Right ventricle myocardium inferior (tissue), 1 donor: ENCODE data around the gene CRYBB3. TPM values are rescaled to one million over a fixed set of nuclear protein-coding genes. Genes with fewer than 3 reads are reported as not detected.
"Not testable (repeated sequence)": the region's sequence is repeated elsewhere in the genome, so short reads cannot be mapped to it uniquely, and the experiment has no call there.

ENCODE experiments used
- ATAC-seq: fragments of 200-7000 bp; cut with Tn5 transposase; one replicate; pipeline ENCODE4 v1.9.1; 2020; ENCODE audit warnings: mild to moderate bottlenecking, moderate library complexity
- DNase-seq: peaks from one replicate; pipeline ENCODE4 v3.0.0; 2021; ENCODE audit errors: missing footprints
- intact Hi-C: fragments of 100-400 bp; cut with DNase I; formaldehyde crosslinking; loops from one replicate; pipeline ENCODE4 v1.11.0; 2022
- total RNA-seq: library from RNA; stranded (reverse); fragmentation: NEBNext Ultra II Directional; extraction: Animal tissue kit (Norgen Biotek cat#: 25700); gene quantifications from one replicate; pipeline ENCODE4 v1.2.1, GENCODE V29; 2021
- donor health status: DM: no; HTN: yes; CAD: no; lungs with severe emphysema.

The CRYBB3 gene
- total RNA-seq, 1 donor from 2014 or later = not detected

GRCh38 chr22:25174156-25174887 lies 25.3 kb upstream of the CRYBB3 start:
- intact Hi-C loops = no loop called here
- ATAC-seq = no peak
- no peak for DNase-seq

DNA sequence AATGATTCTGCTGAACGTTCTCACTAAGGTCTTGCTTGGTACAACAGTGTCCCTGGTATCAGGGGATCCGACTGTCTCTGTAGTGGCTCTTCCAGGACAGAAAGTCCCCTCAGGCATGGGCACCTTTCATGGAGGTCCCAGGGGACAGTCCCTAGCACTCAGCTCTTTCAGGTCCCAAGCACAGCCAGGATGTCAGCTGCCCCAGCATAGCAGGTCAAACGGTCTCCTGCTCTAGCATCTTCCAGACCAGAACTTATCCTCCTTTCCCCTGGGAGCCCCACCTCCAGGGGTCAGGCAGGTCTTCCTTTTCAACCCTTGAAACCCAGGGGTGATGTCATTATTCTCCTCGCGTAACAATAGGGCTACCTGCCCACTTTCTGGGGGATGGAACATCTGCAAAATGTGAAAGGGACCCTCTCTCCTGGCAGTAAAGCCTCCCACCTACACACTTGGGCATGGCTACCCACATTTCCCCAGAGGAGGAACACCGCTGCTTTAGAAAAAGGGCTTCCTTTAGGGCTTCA lies 24.7 kb upstream of the CRYBB3 start:
- ATAC-seq (no peak), DNase-seq (no peak)
- intact Hi-C loops = no loop called here

GRCh38 chr22:25176175-25176574 lies 23.5 kb upstream of the CRYBB3 start:
- DNase-seq (no peak), ATAC-seq (no peak)
- intact Hi-C loops = no loop called here

GRCh38 chr22:25176799-25177198 lies 22.9 kb upstream of the CRYBB3 start:
- ATAC-seq (no peak), DNase-seq (no peak)
- intact Hi-C loops = no loop called here

- intact Hi-C loops = no loop called here
- DNase-seq = no peak
- ATAC-seq = no peak
These were observed 22.4 kb upstream of the CRYBB3 start for GRCh38 chr22:25177226-25177625.

DNA sequence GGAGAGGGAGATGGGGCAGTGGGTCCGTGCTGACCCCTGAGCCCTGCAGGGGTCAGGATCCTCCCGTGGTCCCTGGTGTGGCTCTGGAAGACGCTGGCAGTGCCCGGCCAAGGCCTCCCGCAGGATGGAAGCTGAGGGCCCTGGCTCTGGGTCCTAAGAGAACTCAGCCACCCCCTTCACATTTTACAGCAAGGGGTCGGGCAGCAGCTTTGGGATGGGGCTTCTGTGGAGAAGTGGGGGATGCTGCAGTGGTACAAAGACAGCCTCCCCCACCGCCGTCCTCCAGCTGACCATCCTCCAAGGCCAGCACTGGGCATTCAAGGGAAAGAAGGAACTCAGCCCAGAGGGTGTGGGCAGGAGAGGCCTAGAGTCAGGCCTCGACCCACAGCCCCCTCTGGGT lies 21.8 kb upstream of the CRYBB3 start:
- no peak for DNase-seq
- intact Hi-C loops = no loop called here
- ATAC-seq = no peak

DNA sequence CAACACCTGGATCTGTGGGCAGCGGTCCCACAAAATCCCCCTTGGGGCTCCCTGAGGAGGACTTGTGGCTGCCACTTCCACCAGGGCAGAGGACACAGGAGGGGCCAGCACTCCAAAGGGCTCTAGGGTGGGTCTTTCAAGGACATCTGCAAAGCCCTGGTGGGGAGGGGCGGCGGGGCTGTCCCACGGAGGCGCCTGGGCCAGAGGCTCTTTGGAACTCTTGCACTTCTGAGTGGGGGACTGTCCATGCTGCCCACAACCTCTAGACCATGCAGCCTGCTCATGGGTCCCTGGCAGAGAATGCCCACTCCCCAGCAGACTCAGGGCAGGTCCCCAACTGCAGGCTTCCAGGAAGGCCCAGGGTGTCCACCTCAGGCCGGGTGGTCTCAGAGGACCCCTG lies 21.3 kb upstream of the CRYBB3 start:
- intact Hi-C loops, DNase-seq: not testable (repeated sequence)
- peak; percentile 35 for ATAC-seq

DNA sequence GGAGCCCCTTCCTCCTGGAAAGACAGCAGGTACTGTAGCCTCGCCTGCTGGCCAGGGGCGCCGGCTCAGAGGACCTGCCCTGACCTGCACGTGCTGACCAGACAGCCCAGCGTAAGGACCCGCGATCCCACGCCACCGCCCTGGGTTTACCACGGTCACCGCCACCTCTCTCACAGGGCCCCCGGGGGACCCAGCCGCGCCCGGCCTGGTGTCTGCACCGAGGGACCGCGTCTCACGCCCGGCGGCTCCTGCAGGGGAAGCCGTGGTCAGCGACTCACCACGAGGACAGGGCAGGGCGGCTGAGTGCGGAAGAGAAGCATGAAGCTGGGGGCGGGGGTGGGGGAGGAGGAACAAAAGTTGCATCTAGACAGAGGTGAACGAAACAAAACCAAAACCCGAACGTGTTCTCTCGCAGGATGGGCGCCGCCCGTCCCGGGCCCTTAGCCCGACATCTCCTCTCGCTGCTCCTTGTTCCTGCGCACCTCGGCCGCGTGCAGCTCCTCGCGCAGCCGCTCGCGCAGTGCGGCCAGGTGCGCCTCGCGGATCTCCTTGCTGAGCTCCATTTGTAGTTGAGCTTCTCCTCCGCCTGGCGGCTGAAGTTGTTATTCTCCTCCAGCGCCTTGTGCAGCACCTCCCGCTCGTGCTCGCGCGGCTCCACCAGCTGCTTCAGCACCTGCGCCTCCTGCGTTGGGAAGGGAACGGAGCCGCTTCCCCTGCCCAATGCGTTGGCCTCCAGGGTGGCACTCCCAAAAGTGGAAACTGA lies 20.6 kb upstream of the CRYBB3 start:
- intact Hi-C loops, DNase-seq: not testable (repeated sequence)
- ATAC-seq = peak; percentile 55

GRCh38 chr22:25182131-25183110 lies 17.2 kb upstream of the CRYBB3 start:
- no peak for ATAC-seq
- intact Hi-C loops = no loop called here
- no peak for DNase-seq

- DNase-seq (no peak), ATAC-seq (no peak)
- intact Hi-C loops = no loop called here
These were observed 15.6 kb upstream of the CRYBB3 start for GRCh38 chr22:25183949-25184619.

- ATAC-seq (no peak), DNase-seq (no peak)
- intact Hi-C loops = no loop called here
These were observed 13.5 kb upstream of the CRYBB3 start for GRCh38 chr22:25186140-25186539.

DNA sequence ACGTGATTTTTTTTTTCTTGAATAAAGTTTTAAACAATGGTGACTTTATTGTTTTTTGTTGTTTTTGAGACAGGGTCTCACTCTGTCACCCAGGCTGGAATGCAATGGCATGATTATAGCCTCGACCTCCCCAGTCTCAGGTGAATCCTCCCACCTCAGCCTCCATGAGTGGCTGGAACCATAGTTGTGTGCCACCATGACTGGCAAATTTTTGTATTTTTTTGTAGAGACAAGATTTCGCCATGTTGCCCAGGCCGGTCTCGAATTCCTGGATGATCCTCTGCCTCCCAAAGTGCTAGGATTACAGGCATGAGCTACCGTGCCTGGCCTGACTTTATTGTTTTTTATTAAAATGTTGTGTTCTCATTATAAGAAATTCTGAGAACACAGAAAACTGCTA lies 12.2 kb upstream of the CRYBB3 start:
- intact Hi-C loops = no loop called here
- no peak for ATAC-seq
- no peak for DNase-seq

GRCh38 chr22:25192406-25192805 lies 7.3 kb upstream of the CRYBB3 start:
- intact Hi-C loops = no loop called here
- DNase-seq (no peak), ATAC-seq (no peak)

DNA sequence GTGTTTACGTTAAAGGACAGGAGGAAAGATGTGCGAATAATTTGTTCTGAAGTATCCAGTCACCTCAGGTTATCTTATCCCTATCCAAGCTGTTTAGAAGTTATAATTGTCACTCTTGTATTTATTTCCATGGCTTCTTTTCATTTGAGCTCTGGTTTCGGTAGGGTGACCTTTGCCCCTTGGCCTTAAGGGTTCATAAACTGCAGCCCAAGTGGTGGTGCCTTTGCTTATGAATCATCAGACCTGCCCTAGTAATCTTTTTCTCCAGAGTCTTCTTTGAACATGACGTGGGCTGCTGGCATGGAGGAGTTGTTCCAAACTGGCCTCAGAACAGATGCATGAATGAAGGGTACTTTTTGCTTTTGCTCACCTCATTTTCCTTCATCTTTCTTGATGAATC lies 6.5 kb upstream of the CRYBB3 start:
- ATAC-seq (no peak), DNase-seq (no peak)
- intact Hi-C loops = no loop called here

- DNase-seq = no peak
- intact Hi-C loops = no loop called here
- no peak for ATAC-seq
These were observed 6.1 kb upstream of the CRYBB3 start for GRCh38 chr22:25193548-25193947.

GRCh38 chr22:25196326-25196725 lies 3.3 kb upstream of the CRYBB3 start:
- DNase-seq (no peak), ATAC-seq (no peak)
- intact Hi-C loops = no loop called here

DNA sequence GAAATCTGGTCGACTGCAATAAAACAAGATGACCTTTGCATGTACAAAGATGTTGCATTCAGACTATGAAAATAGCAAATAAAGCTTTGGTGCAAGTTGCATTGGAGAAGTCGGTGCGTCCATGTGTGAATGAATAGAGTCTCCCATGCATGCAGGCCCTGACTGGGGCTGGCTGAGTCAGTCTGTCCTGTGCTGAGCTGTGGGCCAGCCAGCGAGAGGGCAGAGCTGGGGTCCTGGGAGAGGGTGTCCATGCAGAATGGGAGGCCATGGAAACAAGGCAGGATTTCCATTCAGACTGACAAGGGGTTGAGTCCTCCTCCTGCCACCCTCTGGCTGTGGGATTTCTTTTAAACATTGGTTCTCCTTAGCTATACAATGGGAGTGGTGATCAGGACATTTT lies 2.3 kb upstream of the CRYBB3 start:
- ATAC-seq = no peak
- DNase-seq = no peak
- intact Hi-C loops = no loop called here

GRCh38 chr22:25200967-25201366 lies 1.3 kb downstream of the CRYBB3 start:
- ATAC-seq = no peak
- no peak for DNase-seq
- intact Hi-C loops = no loop called here
